Measurements from ENCODE around the gene SNRNP25.

- TF ChIP-seq POLR2AphosphoS5 (IDR thresholded peaks at IDR 0.05) (no peak), CTCF (IDR thresholded peaks at IDR 0.05) (no peak), POLR2A (IDR thresholded peaks at IDR 0.05; ENCODE audit: low read depth) (no peak), EP300 (IDR thresholded peaks at IDR 0.05) (no peak)
These were observed 9.8 kb downstream of the SNRNP25 start for GRCh38 chr16:63466-63865.

Measured in esophagus muscularis mucosa (tissue), 4 donors.